HG03135 (cell line): Measurements from ENCODE around the gene NKTR.

Experiments
- ATAC-seq: cut with Tn5 transposase; IDR thresholded peaks from one replicate; pipeline ENCODE4 v1.9.1; 2021; ENCODE audit warnings: mild to moderate bottlenecking, moderate library complexity; ENCODE audit not compliant: unreplicated experiment

NKTR gene

DNA sequence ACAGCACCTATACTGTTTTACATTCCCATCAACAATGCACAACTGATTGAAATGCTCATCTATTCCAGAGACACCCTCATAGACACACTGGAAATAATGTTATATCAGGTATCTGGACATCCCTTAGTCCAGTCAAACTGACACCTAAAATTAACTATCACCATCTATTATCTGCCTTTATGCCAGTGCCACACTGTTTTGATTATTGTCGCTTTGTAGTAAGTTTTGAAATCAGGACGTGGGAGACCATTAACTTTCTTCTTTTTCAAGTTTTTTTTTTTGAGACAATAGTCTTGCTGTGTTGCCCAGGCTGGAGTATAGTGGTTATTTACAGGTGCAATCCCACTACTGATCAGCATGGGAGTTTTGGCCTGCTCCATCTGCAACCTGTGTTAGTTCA is 75.4 kb downstream of the NKTR start:
- no peak for ATAC-seq

DNA sequence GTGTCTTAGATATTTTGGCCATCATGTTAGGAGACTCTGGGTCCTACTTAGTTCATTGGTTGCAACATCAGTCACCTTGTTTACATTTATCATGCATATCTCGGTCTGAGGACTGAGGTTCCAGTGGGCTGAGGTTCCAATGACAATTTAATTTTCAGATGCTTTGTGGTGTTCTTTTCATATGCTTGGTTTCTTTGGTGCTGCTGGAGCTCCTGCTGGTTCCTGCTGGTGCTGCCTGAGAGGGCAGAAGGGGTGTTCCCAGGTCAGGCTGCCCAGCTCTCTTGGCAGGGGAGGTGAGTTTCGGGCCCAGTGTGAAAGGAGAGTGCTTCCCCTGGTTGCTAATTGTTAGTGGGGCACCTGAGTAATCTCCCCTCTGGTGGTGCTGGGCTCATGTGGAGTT is 78.0 kb downstream of the NKTR start:
- no peak for ATAC-seq

GRCh38 chr3:42680271-42680670 is 79.8 kb downstream of the NKTR start:
- ATAC-seq = no peak

DNA sequence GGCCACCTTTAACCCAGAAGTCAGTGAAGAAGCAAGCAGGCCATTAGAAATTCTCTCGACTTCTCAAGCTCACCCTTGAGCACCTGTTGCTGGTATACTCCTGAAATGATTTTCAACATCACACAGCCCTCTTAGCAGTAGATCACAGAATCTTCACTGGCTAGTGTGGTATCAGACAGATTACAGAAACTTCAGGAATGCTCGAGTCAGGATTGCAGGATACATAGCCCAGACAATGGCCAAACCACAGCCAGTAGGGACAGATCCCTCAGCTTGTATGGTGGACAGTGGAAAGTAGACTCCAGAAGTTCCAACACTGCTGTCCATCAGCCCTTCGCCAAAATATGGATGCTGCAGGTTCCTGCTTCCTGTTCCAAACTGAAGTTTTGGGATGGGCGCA is 80.3 kb downstream of the NKTR start:
- no peak for ATAC-seq

DNA sequence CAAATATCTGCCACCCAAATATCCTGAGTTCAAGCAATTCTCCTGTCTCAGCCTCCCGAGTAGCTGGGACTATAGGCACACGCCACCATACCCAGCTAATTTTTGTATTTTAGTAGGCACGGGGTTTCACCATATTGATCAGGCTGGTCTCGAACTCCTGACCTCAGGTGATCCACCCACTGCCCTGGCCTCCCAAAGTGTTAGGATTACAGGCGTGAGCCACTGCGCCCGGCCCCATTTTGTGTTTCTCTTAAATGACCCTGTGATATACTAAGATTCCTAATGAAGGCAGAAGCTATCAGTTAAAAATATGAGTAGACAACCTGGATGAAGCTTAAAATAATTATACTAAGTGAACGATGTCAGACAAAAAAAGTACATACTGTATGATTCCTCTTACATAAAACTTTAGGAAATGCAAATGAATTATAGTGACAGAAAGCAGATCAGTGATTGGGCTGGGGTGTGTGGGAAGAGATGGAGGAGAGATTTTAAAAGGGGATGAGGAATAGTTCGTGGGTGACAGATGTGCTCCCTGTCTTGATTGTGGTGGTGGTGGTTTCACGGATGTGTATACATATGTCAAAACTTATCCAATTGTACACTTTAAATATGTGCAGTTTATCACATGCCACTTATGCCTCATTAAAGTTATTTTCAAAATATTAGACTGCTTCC is 81.0 kb downstream of the NKTR start:
- no peak for ATAC-seq

DNA sequence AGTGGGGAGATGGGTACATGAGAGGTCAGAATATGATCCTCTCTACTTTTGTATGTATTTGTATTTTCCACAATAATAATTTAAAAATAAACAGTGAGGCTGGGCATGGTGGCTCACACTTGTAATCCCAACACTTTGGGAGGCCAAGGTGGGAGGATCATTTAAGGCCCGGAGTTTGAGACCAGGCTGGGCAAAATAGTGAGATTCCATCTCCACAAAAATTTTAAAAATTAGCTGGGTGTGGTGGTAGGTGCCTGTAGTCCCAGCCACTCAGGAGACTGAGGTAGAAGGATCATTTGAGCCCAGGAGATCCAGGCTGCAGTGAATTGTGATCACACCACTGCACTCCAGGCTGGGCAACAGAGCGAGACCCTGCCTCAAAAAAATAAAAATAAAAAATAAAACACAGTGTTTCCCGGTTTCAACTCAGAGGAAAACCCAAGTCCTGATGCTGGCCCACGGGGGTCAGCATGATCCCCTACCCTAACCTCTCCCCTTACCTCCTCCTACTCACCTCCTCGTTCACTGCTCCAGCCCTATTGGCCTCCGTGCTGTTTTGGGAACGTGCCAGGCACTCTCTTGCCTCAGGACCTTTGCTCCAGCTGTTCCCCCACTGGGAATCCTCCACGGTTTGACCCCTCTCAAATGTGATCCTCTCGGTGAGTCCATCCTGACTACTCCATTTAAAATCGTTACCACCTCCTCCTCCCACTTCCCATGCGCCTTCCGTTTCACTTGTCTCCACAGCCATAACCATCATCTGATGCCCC is 82.0 kb downstream of the NKTR start:
- ATAC-seq = no peak

DNA sequence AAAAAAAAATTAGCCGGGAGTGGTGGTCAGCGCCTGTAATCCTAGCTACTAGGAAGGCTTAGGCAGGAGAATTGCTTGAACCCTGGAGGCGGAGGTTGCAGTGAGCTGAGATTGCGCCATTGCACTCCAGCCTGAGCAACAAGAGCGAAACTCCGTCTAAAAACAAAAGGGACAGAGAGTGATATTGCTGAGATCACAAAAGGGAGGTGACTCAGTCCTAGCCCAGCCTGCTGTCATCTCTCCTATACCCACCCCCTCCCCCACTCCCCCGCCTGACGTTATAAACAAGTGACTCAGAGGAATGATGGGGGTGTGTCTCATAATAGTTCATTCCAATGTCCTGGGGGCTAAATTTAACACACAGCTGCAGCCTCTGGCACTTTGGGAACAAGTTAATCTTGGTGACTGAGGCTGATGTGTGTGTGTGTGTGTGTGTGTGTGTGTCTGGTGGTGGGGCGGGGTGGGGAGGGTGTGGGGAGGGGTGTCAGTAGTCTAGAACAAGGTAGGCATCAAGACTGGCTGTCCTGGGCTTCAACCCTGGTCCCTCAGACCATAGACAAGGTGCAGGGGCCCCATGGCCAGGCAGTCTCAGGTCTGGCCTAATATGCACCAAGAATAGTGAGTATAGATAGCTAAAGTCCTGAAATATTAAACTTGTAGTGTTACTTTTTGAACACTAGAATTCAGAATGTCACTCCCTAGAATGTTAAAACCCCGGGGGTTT is 83.6 kb downstream of the NKTR start:
- no peak for ATAC-seq

DNA sequence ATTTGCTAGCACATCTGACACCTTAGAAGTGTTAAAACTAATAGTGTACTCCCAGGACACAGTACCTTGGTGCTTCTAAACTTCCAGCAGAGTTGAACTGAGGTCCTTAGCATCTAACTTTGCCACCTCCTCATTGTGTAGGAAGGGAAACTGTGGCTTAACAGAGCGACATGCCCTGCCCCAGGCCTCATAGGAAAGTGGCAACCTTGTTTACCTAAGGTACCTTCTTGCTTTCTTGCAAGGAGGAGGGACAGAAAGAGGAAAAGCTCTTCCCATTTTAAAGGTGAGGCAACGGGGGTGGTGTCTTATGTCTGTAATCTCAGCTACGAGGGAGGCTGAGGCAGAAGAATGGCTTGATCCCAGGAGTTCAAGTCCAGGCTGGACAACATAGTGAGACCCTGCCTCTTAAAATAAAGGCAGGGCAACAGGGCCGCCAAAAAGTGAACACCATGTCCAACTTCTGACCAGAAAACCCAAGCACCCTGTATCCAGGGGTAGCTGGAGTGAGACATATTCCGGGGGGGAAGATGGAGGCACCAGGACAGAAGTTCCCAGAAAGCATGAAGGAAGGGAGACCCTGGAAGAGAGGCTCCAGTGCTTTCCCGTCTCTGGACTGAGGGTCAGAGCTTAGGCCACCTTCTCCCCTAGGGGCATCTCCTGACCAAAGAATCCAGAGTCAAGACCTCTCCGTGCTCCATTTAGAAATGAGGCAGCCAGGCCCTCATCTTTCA is 84.3 kb downstream of the NKTR start:
- no peak for ATAC-seq

- no peak for ATAC-seq
Measured at GRCh38 chr3:42685363-42685881, 84.9 kb downstream of the NKTR start, which contains the start of gene KLHL40. TSS of gene KLHL40 (plus strand) at chr3:42685537. CDS start at chr3:42685619, 82 bp downstream.

GRCh38 chr3:42685891-42686820 is 85.7 kb downstream of the NKTR start:
- ATAC-seq = no peak

DNA sequence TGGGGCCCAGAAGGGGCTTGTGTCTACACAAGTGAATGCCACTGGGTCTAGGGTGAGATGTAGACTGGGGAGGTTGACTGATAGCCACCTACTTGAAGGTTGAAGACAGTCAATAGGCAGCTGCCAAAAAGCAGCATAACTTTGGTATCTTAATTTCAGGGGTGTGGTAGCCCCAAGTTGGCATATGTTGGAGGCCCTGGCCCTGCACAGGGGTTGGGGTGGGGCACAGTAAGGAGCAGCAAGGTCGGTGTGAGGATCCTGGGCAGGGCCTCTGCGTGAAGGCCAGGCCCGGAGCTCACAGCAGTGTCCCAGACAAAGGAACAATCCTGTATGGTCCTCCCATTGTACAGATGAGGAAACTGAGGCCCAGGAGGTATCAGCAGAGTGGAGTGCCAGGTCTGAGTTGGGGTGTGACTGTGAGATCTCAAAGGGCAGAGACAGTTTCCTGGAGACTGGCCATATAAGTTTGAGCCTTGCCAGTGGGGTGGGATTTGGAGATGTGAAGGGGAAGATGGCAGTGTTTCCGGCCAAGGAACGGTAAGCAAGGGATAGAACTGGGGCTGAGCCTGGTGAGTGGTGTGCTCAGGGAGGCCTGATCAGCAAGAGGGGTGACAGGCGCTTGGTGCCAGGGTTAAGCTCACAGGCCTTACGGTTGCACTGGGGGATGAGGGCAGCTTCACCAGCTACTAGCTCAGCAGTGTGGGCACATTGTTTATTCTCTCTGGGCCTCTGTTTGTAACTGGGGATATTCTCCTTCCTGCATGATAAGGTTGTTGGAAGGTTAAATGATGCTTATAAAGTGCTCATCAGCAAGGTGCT is 86.6 kb downstream of the NKTR start:
- ATAC-seq = no peak

- no peak for ATAC-seq
Measured at GRCh38 chr3:42688016-42688415, 87.5 kb downstream of the NKTR start.

DNA sequence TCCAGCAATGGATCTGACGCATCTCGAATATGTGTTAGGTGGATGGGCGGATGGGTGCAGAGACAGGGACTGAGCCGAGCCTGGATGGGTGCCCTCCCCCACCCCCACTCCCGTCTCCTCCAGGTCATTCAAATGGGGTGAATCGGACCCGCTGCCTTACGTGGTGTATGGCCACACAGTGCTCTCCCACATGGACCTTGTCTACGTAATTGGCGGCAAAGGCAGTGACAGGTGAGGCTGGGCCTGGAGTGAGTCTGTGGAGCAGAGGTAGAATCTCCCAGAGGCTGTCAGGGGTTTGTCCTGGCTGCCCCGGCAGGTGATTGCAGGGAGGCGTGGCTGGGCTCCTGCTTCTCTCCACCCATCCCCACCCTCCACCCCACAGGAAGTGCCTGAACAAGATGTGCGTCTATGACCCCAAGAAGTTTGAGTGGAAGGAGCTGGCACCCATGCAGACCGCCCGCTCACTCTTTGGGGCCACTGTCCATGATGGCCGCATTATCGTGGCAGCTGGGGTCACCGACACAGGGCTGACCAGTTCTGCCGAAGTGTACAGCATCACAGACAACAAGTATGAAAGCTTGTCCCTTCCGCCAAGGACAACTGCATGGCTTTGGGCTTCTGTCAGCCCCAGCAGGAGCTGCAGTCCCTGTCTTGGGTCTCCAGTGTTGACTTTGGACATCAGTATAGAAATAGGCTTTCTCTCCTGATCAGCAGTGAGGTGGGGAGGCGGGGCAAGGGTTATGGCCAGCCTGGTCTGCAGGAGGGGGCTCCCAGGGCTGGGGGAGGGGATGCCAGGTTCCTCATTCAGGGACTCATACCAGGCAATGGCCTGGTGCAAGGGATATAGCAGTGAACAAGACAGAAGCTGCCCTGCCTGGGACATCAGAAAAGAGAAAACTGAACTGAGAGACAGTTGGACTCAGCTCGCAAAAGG is 88.3 kb downstream of the NKTR start:
- ATAC-seq = no peak

DNA sequence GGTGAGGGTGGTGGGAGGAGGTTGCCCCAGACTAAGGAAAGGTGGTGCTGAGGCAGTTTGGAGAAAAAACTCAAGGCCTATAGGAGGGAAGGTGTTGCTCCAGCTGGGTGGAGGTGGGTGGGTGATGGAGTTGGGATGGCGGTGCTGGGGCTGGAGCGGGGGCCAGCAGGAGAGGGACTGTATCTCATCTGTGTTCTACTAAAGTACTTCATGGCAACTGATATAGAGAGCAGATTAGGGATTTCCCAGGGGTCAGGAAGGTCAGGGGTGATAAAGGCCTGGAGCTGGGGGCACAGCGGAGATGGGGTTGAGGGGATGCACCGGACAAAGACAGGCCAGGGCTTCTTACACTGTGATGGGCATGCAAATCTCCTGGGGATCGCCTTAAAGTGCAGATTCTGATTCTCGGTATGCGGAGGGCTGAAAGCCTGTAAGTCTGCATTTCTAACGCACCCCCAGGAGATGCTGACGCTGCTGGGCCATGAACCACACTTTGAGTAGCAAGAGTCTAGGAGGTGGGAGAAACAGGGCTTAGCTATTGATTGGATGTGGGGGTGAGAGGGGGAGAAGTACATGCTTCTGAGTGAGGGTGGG is 89.0 kb downstream of the NKTR start:
- no peak for ATAC-seq

GRCh38 chr3:42690191-42690590 is 89.7 kb downstream of the NKTR start:
- ATAC-seq = no peak

DNA sequence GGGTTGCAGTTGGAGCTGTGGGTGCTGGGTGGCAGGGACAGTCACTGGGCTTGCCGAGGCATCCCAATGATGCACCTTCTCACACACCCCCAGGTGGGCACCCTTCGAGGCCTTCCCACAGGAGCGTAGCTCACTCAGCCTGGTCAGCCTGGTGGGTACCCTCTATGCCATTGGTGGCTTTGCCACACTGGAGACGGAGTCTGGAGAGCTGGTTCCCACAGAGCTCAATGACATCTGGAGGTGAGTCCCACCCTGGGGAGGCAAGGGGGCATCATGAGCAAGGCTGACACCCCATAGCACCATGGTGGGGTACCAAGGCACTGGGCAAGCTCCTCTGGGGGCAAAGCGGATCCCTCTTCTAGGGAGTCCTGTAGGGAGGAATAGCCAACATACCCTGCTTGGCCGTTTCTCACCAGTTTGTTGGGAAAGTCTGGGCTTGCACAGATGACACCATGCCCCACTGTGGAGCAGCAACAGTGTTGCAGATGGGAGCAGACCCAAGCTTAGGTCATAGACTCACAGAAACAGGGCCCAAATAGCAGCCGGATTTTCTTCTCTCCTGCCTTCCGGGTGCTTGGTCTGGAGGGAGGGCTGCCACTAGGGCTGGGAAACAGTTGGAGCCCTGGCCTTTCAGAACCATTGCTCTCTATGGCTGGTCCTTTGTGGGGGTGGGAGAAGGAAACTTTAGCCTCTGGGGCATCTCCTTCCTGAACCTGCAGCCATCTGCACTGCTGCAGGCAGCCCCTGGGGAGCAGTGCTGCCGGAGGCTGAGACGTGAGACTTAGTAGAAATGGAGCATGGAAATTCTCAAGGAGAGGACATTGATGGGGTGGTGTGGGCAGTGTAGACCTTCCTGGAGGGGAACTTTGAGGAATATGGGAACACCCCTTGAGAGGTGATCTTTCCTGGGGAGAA is 90.5 kb downstream of the NKTR start:
- no peak for ATAC-seq
